ENCODE data around the gene GSTT2B.
"Not testable (repeated sequence)": the region's sequence is repeated elsewhere in the genome, so short reads cannot be mapped to it uniquely, and the experiment has no call there.

Gene GSTT2B

GRCh38 chr22:23984430-23984829 is 23.4 kb upstream of the GSTT2B start:
- DNase-seq, result peak; percentile 41

- DNase-seq, result not testable (repeated sequence)
Measured at GRCh38 chr22:23980567-23980966, 19.6 kb upstream of the GSTT2B start.

GRCh38 chr22:23979557-23980240 is 18.7 kb upstream of the GSTT2B start, which contains the start of gene GSTT2:
TSS of gene GSTT2 (plus strand) at chr22:23980134.
- DNase-seq, result not testable (repeated sequence)

GRCh38 chr22:23977304-23977703 is 16.3 kb upstream of the GSTT2B start:
- not testable (repeated sequence) for DNase-seq

- DNase-seq, result not testable (repeated sequence)
Measured at GRCh38 chr22:23974836-23975352, 13.9 kb upstream of the GSTT2B start.

GRCh38 chr22:23974345-23974744 is 13.3 kb upstream of the GSTT2B start, which contains the start of gene DDT:
TSS of gene DDT (minus strand) at chr22:23974441. CDS start at chr22:23974414, 27 bp downstream.
- DNase-seq, result not testable (repeated sequence)

- DNase-seq, result not testable (repeated sequence)
Measured at GRCh38 chr22:23971927-23972326, 10.9 kb upstream of the GSTT2B start.

- no peak for DNase-seq
Measured at GRCh38 chr22:23970816-23971486, 10.0 kb upstream of the GSTT2B start.

- DNase-seq, result no peak
Measured at GRCh38 chr22:23970201-23970641, 9.2 kb upstream of the GSTT2B start.

- peak; percentile 17 for DNase-seq
Measured at GRCh38 chr22:23969071-23969470, 8.1 kb upstream of the GSTT2B start.

GRCh38 chr22:23966568-23966967 is 5.6 kb upstream of the GSTT2B start, which contains the start of gene DDTL:
TSS of gene DDTL (plus strand) at chr22:23966888. CDS start at chr22:23966915, 27 bp downstream.
- not testable (repeated sequence) for DNase-seq

GRCh38 chr22:23966094-23966493 is 5.1 kb upstream of the GSTT2B start:
- not testable (repeated sequence) for DNase-seq

- peak; percentile 32 for DNase-seq
Measured at GRCh38 chr22:23956301-23956900, 4.6 kb downstream of the GSTT2B start.

- DNase-seq, result not testable (repeated sequence)
Measured at GRCh38 chr22:23955886-23956285, 5.1 kb downstream of the GSTT2B start.

- DNase-seq, result not testable (repeated sequence)
Measured at GRCh38 chr22:23954991-23955305, 6.0 kb downstream of the GSTT2B start.

GRCh38 chr22:23954193-23954990 is 6.6 kb downstream of the GSTT2B start:
- not testable (repeated sequence) for DNase-seq

- DNase-seq, result not testable (repeated sequence)
Measured at GRCh38 chr22:23953485-23953884, 7.5 kb downstream of the GSTT2B start.

GRCh38 chr22:23952794-23953405 is 8.1 kb downstream of the GSTT2B start:
- not testable (repeated sequence) for DNase-seq

GRCh38 chr22:23951383-23951782 is 9.6 kb downstream of the GSTT2B start:
- DNase-seq, result not testable (repeated sequence)

GRCh38 chr22:23949764-23950163 is 11.2 kb downstream of the GSTT2B start:
- not testable (repeated sequence) for DNase-seq

- DNase-seq, result peak; percentile 29
Measured at GRCh38 chr22:23947391-23947790, 13.6 kb downstream of the GSTT2B start.

- DNase-seq, result not testable (repeated sequence)
Measured at GRCh38 chr22:23940166-23940565, 20.8 kb downstream of the GSTT2B start.

Data from NCI-H2171 treated with DMSO at 0.1 percent for 48 hours (cell line).